NCI-H524 treated with DMSO at 0.1 percent for 48 hours (cell line): ENCODE data around the gene GHR.
"Not testable (repeated sequence)": the region's sequence is repeated elsewhere in the genome, so short reads cannot be mapped to it uniquely, and the experiment has no call there.

Experiments used
- DNase-seq: peaks from one replicate; lab custom pipeline; 2025; lab: John Stamatoyannopoulos, UW

GHR gene

GRCh38 chr5:42718591-42718990, 295.4 kb downstream of the GHR start:
- no peak for DNase-seq

GRCh38 chr5:42719034-42719433, 295.8 kb downstream of the GHR start:
- DNase-seq = no peak

- DNase-seq = no peak
Measured at GRCh38 chr5:42720251-42720650, 297.0 kb downstream of the GHR start.

- DNase-seq = no peak
Measured at GRCh38 chr5:42721484-42721883, 298.2 kb downstream of the GHR start.

- not testable (repeated sequence) for DNase-seq
Measured at GRCh38 chr5:42734531-42735058, 311.4 kb downstream of the GHR start.

- DNase-seq = no peak
Measured at GRCh38 chr5:42740920-42741319, 317.7 kb downstream of the GHR start.

- DNase-seq = no peak
Measured at GRCh38 chr5:42745426-42745825, 322.2 kb downstream of the GHR start.

- peak; percentile 84 for DNase-seq
Measured at GRCh38 chr5:42745856-42746255, 322.6 kb downstream of the GHR start.

GRCh38 chr5:42749020-42749419, 325.8 kb downstream of the GHR start:
- DNase-seq = no peak

GRCh38 chr5:42750507-42750906, 327.3 kb downstream of the GHR start:
- DNase-seq = no peak

- DNase-seq = no peak
Measured at GRCh38 chr5:42751044-42751443, 327.8 kb downstream of the GHR start.

GRCh38 chr5:42753099-42753498, 329.9 kb downstream of the GHR start:
- DNase-seq = no peak

GRCh38 chr5:42756606-42757601, 333.7 kb downstream of the GHR start, which contains the start of gene CCDC152:
Gene CCDC152 (plus strand): TSS chr5:42756818. CDS start chr5:42759122, 2,304 bp downstream.
- no peak for DNase-seq

- no peak for DNase-seq
Measured at GRCh38 chr5:42759456-42759855, 336.2 kb downstream of the GHR start.

- DNase-seq = no peak
Measured at GRCh38 chr5:42760426-42760825, 337.2 kb downstream of the GHR start.

GRCh38 chr5:42761791-42762190, 338.6 kb downstream of the GHR start:
- DNase-seq = no peak

GRCh38 chr5:42767491-42768105, 344.4 kb downstream of the GHR start:
- DNase-seq = no peak

GRCh38 chr5:42768106-42768504, 344.9 kb downstream of the GHR start:
- no peak for DNase-seq

GRCh38 chr5:42770003-42770402, 346.8 kb downstream of the GHR start:
- DNase-seq = no peak
